SH-SY5Y (cell line): ENCODE data around the gene RAVER2.

ENCODE experiments used
- GATA2 ChIP-seq: IDR thresholded peaks from 2 replicates; pipeline ENCODE4 v1.6.1; 2011; ENCODE audit warnings: mild to moderate bottlenecking, low read depth, low read length
- GATA3 ChIP-seq: IDR thresholded peaks from 2 replicates; pipeline ENCODE4 v1.6.1; 2011; ENCODE audit warnings: low read depth, mild to moderate bottlenecking, low read length, moderate library complexity

GRCh38 chr1:64755361-64755760 is 10.5 kb downstream of the RAVER2 start:
- TF ChIP-seq GATA2 (no peak), GATA3 (no peak)
